ENCODE measurements around the gene KCNJ18.
"Not testable (repeated sequence)": the region's sequence is repeated elsewhere in the genome, so short reads cannot be mapped to it uniquely, and the experiment has no call there.

The KCNJ18 gene

DNA sequence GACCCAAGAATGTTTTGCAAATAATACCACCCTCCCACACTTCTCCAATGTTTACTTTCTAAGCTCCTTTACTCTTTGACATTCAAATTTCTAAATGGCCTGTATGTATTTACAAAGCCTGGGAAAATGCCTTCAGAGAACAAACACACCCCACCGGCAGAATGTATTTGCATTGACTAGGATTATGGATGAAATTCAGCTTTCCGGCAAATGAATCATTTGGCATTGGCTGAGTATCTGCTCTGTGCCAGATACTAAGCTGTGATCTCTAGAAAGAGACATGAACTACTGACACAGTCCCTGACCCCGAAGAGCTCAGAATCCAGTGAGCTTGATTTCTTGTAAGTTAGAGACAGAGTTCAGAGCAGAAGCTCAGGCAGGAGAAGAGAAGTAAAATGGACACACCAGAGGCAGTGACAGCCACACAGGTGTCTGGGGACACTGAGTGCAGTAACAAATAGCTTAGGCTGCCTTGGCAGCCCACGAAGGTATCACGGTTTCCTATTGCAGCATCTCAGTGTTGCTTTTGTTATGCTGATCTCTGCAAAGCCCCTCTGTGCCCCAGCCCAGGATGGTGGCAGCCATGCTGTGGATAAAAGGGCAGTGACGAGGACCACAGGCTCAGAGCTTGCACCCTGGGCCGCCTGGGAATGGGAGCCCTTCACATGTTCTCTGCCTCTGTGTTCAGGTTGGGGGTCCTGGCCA, 24.8 kb upstream of the KCNJ18 start:
- H3K4me3 ChIP-seq; H3K4me1 ChIP-seq; H3K27me3 ChIP-seq (ENCODE audit: low read depth); H3K9me3 ChIP-seq; in situ Hi-C loops (cut with MboI; ENCODE audit: low sequenced_read_pairs); H3K36me3 ChIP-seq (replicated peaks); DNase-seq (ENCODE audit: low spot score in 2 of 2): not testable (repeated sequence)

GRCh38 chr17:21668118-21668488, 24.2 kb upstream of the KCNJ18 start:
- H3K4me1 ChIP-seq; DNase-seq (ENCODE audit: low spot score in 2 of 2); H3K9me3 ChIP-seq; H3K36me3 ChIP-seq (replicated peaks); H3K4me3 ChIP-seq; in situ Hi-C loops (cut with MboI; ENCODE audit: low sequenced_read_pairs); H3K27me3 ChIP-seq (ENCODE audit: low read depth): not testable (repeated sequence)

DNA sequence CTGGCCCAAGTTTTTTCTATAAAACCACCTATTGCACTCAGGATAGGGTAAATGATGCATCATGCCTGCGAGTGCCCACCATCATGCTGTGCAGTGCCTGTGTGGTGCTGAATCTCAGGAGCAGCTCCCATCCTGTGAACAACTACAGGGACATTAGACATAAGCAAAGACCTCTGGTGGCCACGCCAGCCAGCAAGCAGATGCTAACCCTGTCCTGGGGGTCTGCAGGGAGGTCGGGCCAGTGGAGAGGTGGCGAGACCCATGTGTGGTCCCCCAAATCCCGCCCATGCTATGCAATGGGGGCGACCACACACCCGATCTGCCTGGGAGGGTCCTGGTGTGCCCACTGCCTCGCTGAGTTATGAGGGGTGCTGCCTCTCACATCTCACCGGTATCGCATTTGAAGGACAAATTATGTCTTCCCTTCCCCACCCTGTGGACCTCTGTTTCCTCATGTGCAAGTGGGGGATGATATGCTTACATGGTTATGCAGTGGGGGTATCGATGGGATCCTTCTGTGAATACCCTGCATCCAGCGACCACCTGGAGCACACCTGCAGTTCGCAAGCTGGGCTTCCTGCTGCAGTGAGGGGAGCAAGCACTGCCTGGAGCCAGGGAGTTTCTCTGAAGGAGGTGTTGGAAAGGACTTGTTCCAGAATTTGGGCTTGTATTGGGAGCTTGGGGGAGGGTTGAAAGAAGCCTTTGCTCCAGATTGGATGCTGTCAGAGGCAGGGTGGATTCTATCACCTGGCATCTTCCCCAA, 23.4 kb upstream of the KCNJ18 start:
- H3K27me3 ChIP-seq (ENCODE audit: low read depth); in situ Hi-C loops (cut with MboI; ENCODE audit: low sequenced_read_pairs); H3K9me3 ChIP-seq; DNase-seq (ENCODE audit: low spot score in 2 of 2); H3K36me3 ChIP-seq (replicated peaks); H3K4me1 ChIP-seq; H3K4me3 ChIP-seq: not testable (repeated sequence)

GRCh38 chr17:21669616-21670360, 22.5 kb upstream of the KCNJ18 start:
- DNase-seq (ENCODE audit: low spot score in 2 of 2); H3K9me3 ChIP-seq; H3K4me3 ChIP-seq; H3K27me3 ChIP-seq (ENCODE audit: low read depth); H3K4me1 ChIP-seq; in situ Hi-C loops (cut with MboI; ENCODE audit: low sequenced_read_pairs); H3K36me3 ChIP-seq (replicated peaks): not testable (repeated sequence)

GRCh38 chr17:21670361-21671155, 21.8 kb upstream of the KCNJ18 start:
- H3K9me3 ChIP-seq; H3K4me3 ChIP-seq; H3K4me1 ChIP-seq; H3K36me3 ChIP-seq (replicated peaks); DNase-seq (ENCODE audit: low spot score in 2 of 2); H3K27me3 ChIP-seq (ENCODE audit: low read depth); in situ Hi-C loops (cut with MboI; ENCODE audit: low sequenced_read_pairs): not testable (repeated sequence)

DNA sequence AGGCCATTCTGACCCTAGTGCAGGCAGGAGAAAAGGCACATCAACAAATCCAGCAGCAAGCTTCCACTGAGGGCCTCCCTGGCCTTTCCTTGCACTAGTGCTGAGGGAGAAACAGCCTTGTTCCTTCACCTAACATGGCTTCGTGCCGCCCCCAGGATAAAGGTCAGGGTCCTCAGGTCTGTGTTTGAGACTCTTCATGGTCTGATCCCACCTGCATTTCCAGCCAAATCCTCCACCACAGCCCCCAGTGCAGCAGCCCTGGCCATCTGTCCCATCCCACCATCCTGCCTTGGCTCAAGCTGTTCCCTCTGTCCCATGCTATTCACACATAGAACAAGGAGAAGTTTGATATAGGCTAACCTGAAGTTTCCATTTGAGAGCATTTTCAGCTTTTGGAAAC, 20.9 kb upstream of the KCNJ18 start:
- H3K4me3 ChIP-seq; H3K9me3 ChIP-seq; H3K4me1 ChIP-seq; DNase-seq (ENCODE audit: low spot score in 2 of 2); H3K36me3 ChIP-seq (replicated peaks); in situ Hi-C loops (cut with MboI; ENCODE audit: low sequenced_read_pairs); H3K27me3 ChIP-seq (ENCODE audit: low read depth): not testable (repeated sequence)

- H3K36me3 ChIP-seq (replicated peaks); in situ Hi-C loops (cut with MboI; ENCODE audit: low sequenced_read_pairs); DNase-seq (ENCODE audit: low spot score in 2 of 2); H3K4me3 ChIP-seq; H3K4me1 ChIP-seq; H3K27me3 ChIP-seq (ENCODE audit: low read depth); H3K9me3 ChIP-seq: not testable (repeated sequence)
These were observed 20.5 kb upstream of the KCNJ18 start for GRCh38 chr17:21671871-21672270.

- H3K36me3 ChIP-seq (replicated peaks); H3K27me3 ChIP-seq (ENCODE audit: low read depth); H3K4me1 ChIP-seq; H3K9me3 ChIP-seq; H3K4me3 ChIP-seq; in situ Hi-C loops (cut with MboI; ENCODE audit: low sequenced_read_pairs); DNase-seq (ENCODE audit: low spot score in 2 of 2): not testable (repeated sequence)
These were observed 18.7 kb upstream of the KCNJ18 start for GRCh38 chr17:21673451-21674241.

- Histone ChIP-seq H3K36me3 (replicated peaks) (no peaks in the 10 kb centered on the region), H3K9me3 (0 out of 2 replicates have a peak, but pooled peaks cover 2% of the 10 kb centered on the region), H3K27me3 (ENCODE audit: low read depth) (no peaks in the 10 kb centered on the region), H3K4me3 (no peak overlapping the region), H3K4me1 (no peaks in the 10 kb centered on the region)
- no peak for DNase-seq (ENCODE audit: low spot score in 2 of 2)
- in situ Hi-C loops (cut with MboI; ENCODE audit: low sequenced_read_pairs), result no loop called here
These were observed 18.0 kb upstream of the KCNJ18 start for GRCh38 chr17:21674242-21674731.

GRCh38 chr17:21674891-21675738, 17.2 kb upstream of the KCNJ18 start:
- H3K9me3 ChIP-seq; H3K36me3 ChIP-seq (replicated peaks); H3K4me1 ChIP-seq; in situ Hi-C loops (cut with MboI; ENCODE audit: low sequenced_read_pairs); H3K27me3 ChIP-seq (ENCODE audit: low read depth); H3K4me3 ChIP-seq; DNase-seq (ENCODE audit: low spot score in 2 of 2): not testable (repeated sequence)

DNA sequence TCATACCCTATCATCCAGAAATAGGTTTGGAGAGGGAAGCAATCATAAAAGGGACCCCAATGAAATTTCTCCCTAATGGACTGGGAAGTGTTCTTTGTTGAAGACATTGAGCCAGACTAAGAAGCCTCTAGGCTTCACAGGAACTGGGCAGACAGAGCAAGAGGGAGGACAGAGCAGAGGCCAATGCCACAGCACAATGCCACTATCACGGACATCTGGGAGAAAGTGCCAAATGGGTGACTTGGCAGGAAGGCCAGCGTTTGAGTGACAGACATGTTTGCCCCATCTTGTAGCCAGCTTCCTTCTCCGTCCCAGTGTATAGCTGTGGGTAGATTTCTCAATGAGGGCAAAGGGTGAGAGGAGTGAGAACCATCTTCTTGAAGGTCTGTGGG, 16.6 kb upstream of the KCNJ18 start:
- DNase-seq (ENCODE audit: low spot score in 2 of 2); H3K9me3 ChIP-seq: not testable (repeated sequence)

More for the DNA sequence above, 16.6 kb upstream of the KCNJ18 start:
- H3K4me1 ChIP-seq; in situ Hi-C loops (cut with MboI; ENCODE audit: low sequenced_read_pairs); H3K27me3 ChIP-seq (ENCODE audit: low read depth); H3K36me3 ChIP-seq (replicated peaks); H3K4me3 ChIP-seq: not testable (repeated sequence)
